ENCODE measurements around the gene FILIP1L. TPM values are rescaled to one million over a fixed set of nuclear protein-coding genes. Genes with fewer than 3 reads are reported as not detected.

FILIP1L gene
- polyA plus RNA-seq, 1 of the 3 experiments (the other 2 are of a cell fraction) = 26.8 TPM

DNA sequence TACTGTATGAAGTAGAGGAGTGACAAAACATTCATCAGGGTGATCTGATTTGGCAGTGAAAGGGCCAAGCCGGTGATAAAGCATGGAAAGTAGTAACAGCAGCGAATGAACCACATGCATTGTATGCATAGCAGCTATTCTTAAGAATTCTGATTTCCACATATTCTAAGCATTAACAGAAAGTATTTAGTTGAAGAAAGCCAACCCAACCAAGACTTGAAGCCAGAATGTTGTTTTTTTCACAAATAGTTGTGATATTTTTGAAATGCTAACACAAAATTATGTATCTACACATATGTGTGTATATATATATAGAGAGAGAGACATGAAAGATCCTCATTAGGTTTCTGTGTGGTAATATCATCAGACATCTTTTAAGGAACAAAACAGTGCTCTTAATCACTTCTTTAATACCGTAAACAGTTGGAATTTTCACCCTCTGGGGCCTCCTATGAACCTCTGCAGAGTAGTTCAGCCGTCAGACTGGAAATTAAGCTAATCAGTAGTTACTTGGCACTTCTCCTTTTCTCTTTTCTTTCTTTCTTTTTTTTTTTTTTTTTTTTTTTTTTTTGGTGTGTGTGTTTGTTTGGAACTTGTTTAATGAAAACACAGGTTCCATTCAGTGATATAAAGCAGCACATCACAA, 157.0 kb downstream of the FILIP1L start:
- no peaks in the 10 kb centered on the region for H3K9me2 ChIP-seq
- H3K4me1 ChIP-seq (ENCODE audit: control insufficient read depth in 1 of 2, insufficient read depth in 2 of 2, low read depth in 1 of 2, low read length in 1 of 2) = peaks cover 0 to 19% of the 10 kb centered on the region in 2 experiments; a peak in 1 of 4 replicates
- H2AFZ ChIP-seq (ENCODE audit: low read depth) = no peak overlapping the region
- WGBS (ENCODE audit: low lambda C conversion rate) = 99% methylated on average over 4 of the region's 4 CpGs
- DNase-seq = no peak
- H4K20me1 ChIP-seq (ENCODE audit: insufficient read depth) = no peaks in the 10 kb centered on the region
- no peaks in the 10 kb centered on the region for H3K36me3 ChIP-seq (replicated peaks in 1 of 2; ENCODE audit: control insufficient read depth in 1 of 2, insufficient read depth in 2 of 2, low read length in 1 of 2)
- TF ChIP-seq YY1 (IDR thresholded peaks at IDR 0.05; ENCODE audit: low read depth) = no peak
- no peak for TF ChIP-seq FOXJ3 (CRISPR knock-in tag; IDR thresholded peaks at IDR 0.05)
- TF ChIP-seq ELF1 (IDR thresholded peaks at IDR 0.05) = no peak
- no peak for TF ChIP-seq RFX5 (IDR thresholded peaks at IDR 0.05; ENCODE audit: low read length)
- no peak for TF ChIP-seq GATA2 (CRISPR knock-in tag; IDR thresholded peaks at IDR 0.05)
- TF ChIP-seq, protein P1, sequence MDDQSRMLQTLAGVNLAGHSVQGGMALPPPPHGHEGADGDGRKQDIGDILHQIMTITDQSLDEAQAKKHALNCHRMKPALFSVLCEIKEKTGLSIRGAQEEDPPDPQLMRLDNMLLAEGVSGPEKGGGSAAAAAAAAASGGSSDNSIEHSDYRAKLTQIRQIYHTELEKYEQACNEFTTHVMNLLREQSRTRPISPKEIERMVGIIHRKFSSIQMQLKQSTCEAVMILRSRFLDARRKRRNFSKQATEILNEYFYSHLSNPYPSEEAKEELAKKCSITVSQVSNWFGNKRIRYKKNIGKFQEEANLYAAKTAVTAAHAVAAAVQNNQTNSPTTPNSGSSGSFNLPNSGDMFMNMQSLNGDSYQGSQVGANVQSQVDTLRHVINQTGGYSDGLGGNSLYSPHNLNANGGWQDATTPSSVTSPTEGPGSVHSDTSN (IDR thresholded peaks at IDR 0.05) = no peak
- TF ChIP-seq FOSL2 (IDR thresholded peaks at IDR 0.05; ENCODE audit: borderline replicate concordance, low read depth) = no peak
- TF ChIP-seq, protein P2, sequence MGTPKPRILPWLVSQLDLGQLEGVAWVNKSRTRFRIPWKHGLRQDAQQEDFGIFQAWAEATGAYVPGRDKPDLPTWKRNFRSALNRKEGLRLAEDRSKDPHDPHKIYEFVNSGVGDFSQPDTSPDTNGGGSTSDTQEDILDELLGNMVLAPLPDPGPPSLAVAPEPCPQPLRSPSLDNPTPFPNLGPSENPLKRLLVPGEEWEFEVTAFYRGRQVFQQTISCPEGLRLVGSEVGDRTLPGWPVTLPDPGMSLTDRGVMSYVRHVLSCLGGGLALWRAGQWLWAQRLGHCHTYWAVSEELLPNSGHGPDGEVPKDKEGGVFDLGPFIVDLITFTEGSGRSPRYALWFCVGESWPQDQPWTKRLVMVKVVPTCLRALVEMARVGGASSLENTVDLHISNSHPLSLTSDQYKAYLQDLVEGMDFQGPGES (IDR thresholded peaks at IDR 0.05; ENCODE audit: low read depth, low read length) = no peak
- no peak for TF ChIP-seq MEF2A (IDR thresholded peaks at IDR 0.05; ENCODE audit: borderline replicate concordance, low read depth)
- TF ChIP-seq NFIC (IDR thresholded peaks at IDR 0.05; ENCODE audit: borderline replicate concordance) = no peak
- ChIA-PET POLR2A (no interaction called here), CTCF (interaction anchor here (1.1 kb wide), 1 partner anchor 297 kb away, joined by 3 read pairs; no protein-coding TSS in a partner anchor)
- no peaks in the 10 kb centered on the region for H3K27me3 ChIP-seq (ENCODE audit: insufficient read depth)
- no peak overlapping the region for H3K4me2 ChIP-seq
- no peaks in the 10 kb centered on the region for H3K79me2 ChIP-seq (ENCODE audit: insufficient read depth)
- no peaks in the 10 kb centered on the region for H3K9me3 ChIP-seq
- H3K9ac ChIP-seq = no peak overlapping the region
- H3K27ac ChIP-seq (ENCODE audit: low read depth in 2 of 2, low read length in 1 of 2) = no peak overlapping the region
- no peak overlapping the region for H3K4me3 ChIP-seq (ENCODE audit: low read depth in 2 of 2, low read length in 1 of 2)
- peaks cover 10% of the 10 kb centered on the region for H3F3A ChIP-seq (replicated peaks; ENCODE audit: insufficient read depth)

DNA sequence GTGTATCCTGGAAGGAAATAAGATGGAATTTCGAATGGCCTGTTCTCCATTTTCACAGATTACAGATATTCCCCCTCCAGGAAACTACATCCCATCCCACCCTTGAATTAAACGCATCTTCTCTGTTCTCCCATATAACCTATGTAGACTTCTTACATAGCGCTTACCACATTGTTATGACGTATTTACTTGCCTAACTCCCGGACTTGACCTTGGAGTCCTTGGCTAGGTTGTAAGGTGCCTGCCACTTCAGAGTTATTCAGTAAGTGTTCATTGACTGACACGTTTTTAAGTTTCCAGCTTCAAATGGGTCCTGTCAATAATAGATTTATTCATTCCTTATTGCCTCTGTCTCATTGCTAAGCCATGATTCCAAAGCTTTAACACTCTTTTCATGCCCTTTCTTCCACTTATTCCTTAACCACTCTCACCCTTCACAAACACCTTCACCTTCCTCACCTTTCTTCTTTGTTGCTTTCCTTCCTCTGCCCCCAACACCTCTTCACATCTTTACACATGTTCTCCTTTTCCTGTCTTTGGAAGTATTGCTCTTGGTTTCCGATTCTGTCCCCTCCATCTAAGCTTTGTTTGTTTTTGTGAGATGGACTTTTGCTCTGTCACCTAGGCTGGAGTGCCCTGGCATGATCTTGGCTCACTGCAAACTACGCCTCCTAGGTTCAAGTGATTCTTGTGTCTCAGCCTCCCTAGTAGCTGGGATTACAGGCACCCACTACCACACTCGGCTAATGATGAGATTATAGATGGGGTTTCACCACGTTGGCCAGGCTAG, 158.3 kb downstream of the FILIP1L start:
- DNase-seq = no peak
- ChIA-PET POLR2A (no interaction called here), CTCF (interaction anchor here (1.0 to 1.1 kb wide), 2 partner anchors 138 to 298 kb away, joined by 3 read pairs; partner anchors contain the start of gene CMSS1)
- no peak overlapping the region for H2AFZ ChIP-seq (ENCODE audit: low read depth)
- no peak overlapping the region for H3K4me3 ChIP-seq (ENCODE audit: low read depth in 2 of 2, low read length in 1 of 2)
- no peaks in the 10 kb centered on the region for H3K36me3 ChIP-seq (replicated peaks in 1 of 2; ENCODE audit: control insufficient read depth in 1 of 2, insufficient read depth in 2 of 2, low read length in 1 of 2)
- no peaks in the 10 kb centered on the region for H4K20me1 ChIP-seq (ENCODE audit: insufficient read depth)
- WGBS (ENCODE audit: low lambda C conversion rate) = 91% methylated on average over 10 of the region's 10 CpGs
- 0 out of 4 replicates have a peak, but pooled peaks cover 0 to 19% of the 10 kb centered on the region in 2 experiments for H3K4me1 ChIP-seq (ENCODE audit: control insufficient read depth in 1 of 2, insufficient read depth in 2 of 2, low read depth in 1 of 2, low read length in 1 of 2)
- H3K79me2 ChIP-seq (ENCODE audit: insufficient read depth) = no peaks in the 10 kb centered on the region
- no peaks in the 10 kb centered on the region for H3K9me3 ChIP-seq
- no peaks in the 10 kb centered on the region for H3K27me3 ChIP-seq (ENCODE audit: insufficient read depth)
- no peak overlapping the region for H3K4me2 ChIP-seq
- TF ChIP-seq FOSL2 (IDR thresholded peaks at IDR 0.05; ENCODE audit: borderline replicate concordance, low read depth) = no peak
- TF ChIP-seq, protein P3, sequence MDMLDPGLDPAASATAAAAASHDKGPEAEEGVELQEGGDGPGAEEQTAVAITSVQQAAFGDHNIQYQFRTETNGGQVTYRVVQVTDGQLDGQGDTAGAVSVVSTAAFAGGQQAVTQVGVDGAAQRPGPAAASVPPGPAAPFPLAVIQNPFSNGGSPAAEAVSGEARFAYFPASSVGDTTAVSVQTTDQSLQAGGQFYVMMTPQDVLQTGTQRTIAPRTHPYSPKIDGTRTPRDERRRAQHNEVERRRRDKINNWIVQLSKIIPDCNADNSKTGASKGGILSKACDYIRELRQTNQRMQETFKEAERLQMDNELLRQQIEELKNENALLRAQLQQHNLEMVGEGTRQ (IDR thresholded peaks at IDR 0.05; ENCODE audit: borderline replicate concordance, low read depth, low read length) = no peak
- TF ChIP-seq RXRA (IDR thresholded peaks at IDR 0.05; ENCODE audit: borderline replicate concordance, low read depth) = no peak
- TF ChIP-seq, protein P2 (IDR thresholded peaks at IDR 0.05; ENCODE audit: low read depth, low read length) = no peak
- TF ChIP-seq CHD2 (IDR thresholded peaks at IDR 0.05; ENCODE audit: low read length, partially characterized antibody) = no peak
- TF ChIP-seq TCF12 (IDR thresholded peaks at IDR 0.05) = no peak
- no peak for TF ChIP-seq JUND (IDR thresholded peaks at IDR 0.05)
- TF ChIP-seq RFX5 (IDR thresholded peaks at IDR 0.05; ENCODE audit: low read length) = no peak
- no peak for TF ChIP-seq RAD21 (IDR thresholded peaks at IDR 0.05; ENCODE audit: low read length)
- H3K9me2 ChIP-seq = no peaks in the 10 kb centered on the region
- no peak overlapping the region for H3K9ac ChIP-seq
- H3K27ac ChIP-seq (ENCODE audit: low read depth in 2 of 2, low read length in 1 of 2) = no peak overlapping the region
- H3F3A ChIP-seq (replicated peaks; ENCODE audit: insufficient read depth) = peaks cover 15% of the 10 kb centered on the region

All from SK-N-SH (cell line).